HG02884 (cell line): ENCODE measurements around the gene ARHGEF28.

Source experiments
- ATAC-seq: cut with Tn5 transposase; IDR thresholded peaks from one replicate; pipeline ENCODE4 v1.9.1; 2021; ENCODE audit warnings: mild to moderate bottlenecking, moderate library complexity; ENCODE audit not compliant: unreplicated experiment

ARHGEF28 gene

DNA sequence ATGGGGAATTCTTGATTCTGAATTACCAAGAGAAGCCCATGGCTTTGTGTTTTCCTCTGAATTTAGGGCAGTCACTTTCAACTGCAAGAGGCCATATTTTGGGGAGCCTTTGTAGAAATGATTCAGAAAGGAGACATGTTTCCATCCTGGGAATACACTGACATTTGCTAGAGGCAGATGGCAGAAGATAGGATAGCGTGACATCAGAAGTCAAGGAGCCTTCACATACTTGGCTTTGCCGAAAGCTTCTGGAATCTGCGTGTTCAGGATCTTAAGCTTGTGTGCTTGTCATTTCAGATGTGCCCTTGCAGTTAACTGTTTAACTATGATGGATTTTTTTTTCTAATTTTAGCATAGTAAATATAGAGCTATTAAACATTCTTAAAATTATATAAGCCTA lies 296.2 kb downstream of the ARHGEF28 start:
- no peak for ATAC-seq

GRCh38 chr5:73922875-73923557 lies 297.0 kb downstream of the ARHGEF28 start:
- ATAC-seq: no peak

- ATAC-seq: no peak
Observed at GRCh38 chr5:73928476-73929070, 302.6 kb downstream of the ARHGEF28 start.

- ATAC-seq: no peak
Observed at GRCh38 chr5:73935719-73936118, 309.7 kb downstream of the ARHGEF28 start.

DNA sequence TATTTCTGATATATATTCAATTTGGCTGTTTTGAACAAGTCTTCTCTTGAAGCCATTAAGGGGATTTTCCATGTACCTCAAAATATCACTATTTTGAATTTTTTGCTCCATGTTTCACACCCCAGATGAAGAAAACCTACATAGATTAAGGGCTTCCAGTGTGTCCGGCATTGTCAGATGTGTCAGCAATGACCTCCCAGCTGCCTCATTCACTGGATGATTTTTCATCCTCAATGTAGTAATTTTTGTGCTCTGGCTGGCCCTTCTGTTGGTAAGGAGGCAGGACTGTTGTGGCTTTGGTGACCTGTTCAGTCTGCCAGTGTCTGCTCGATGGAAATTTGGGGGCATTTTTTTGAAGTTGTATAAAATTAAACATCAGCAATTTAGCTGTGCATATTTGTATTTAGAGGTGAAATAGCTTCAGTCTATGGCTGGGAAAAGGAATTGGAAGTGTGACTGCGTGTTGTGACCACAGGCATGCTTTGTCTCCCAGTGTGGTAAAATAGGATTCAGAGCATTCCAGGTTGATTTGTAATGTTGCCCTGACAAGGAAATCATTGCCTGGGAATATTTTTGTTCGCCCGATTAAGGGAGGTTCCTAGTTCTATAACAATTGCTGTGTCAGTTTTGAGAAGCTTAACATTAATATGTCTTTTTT lies 312.4 kb downstream of the ARHGEF28 start:
- ATAC-seq: no peak

- no peak for ATAC-seq
Observed at GRCh38 chr5:73938938-73939320, 312.9 kb downstream of the ARHGEF28 start.

DNA sequence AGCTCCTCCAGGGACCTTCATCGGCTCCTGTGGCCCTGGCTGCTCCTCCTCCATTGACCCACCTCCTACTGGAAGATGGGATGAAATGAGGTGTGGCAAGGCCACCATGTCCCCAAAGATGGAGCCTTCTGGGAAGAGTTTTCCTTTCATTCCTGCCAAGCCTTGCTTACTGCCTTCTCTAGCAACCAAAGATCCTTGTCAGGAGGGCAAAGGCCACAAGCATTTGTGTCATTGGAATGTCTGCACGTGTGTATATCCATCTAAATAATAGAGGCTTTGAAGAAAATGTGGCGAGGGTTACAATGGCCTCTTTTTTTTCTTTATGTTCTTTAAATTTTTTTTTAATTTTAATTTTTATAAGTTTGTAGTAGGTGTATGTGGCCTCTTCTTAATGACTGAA lies 313.6 kb downstream of the ARHGEF28 start:
- no peak for ATAC-seq

GRCh38 chr5:73940026-73940425 lies 314.0 kb downstream of the ARHGEF28 start:
- ATAC-seq: no peak

DNA sequence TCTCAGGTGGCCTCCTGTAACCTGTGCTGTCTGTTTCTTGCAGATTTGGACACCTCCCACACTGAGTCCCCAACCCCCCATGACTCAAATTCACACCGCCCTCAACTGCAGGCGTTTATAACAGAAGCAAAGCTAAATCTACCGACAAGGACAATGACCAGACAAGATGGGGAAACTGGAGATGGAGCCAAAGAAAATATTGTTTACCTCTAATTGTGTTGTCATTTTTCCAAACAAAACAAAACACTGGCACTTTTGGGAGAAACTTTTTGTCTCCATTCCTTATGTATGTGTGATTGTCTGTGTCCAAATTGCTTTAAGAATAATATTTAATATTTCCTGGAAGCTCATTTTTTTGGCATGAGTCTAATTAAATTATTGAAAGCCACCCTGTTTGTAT lies 314.8 kb downstream of the ARHGEF28 start:
- no peak for ATAC-seq

DNA sequence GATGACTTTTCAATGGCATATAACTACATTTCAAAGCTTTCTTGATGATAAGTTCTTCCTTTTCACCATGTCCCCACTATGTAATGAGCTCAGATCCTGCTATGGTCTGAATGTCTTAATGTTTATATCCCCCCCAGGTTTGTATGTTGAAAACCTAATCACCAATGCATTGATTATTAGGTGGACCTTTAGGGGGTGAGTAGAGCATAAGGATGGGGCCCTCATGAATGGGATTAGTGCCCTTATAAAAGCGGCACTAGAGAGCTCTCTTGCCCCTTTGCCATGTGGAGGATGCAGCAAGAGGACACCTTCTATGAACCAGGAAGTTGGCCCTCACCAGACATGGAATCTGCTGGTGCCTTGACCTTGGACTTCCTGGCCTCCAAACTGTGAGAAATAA lies 316.8 kb downstream of the ARHGEF28 start:
- ATAC-seq: no peak

DNA sequence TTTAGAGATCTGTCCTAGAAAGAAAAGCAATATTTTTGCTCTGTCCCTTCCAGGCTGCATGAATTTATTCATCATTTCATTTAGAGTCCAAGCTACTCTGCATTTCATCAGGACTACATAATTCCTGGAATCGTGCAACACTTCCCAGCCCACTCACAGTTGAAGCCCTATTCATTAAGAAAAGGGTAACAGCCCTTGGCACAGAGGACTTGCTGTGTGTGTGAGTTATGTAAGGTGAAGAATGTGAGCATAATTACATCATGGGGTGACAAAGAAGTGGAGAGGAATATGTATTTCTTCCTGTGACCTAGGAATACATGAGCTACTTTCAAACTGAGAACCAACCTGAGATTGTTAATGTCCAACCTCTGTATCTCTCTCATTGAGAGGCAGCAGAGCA lies 317.4 kb downstream of the ARHGEF28 start:
- no peak for ATAC-seq

- no peak for ATAC-seq
Observed at GRCh38 chr5:73944581-73944980, 318.6 kb downstream of the ARHGEF28 start.

DNA sequence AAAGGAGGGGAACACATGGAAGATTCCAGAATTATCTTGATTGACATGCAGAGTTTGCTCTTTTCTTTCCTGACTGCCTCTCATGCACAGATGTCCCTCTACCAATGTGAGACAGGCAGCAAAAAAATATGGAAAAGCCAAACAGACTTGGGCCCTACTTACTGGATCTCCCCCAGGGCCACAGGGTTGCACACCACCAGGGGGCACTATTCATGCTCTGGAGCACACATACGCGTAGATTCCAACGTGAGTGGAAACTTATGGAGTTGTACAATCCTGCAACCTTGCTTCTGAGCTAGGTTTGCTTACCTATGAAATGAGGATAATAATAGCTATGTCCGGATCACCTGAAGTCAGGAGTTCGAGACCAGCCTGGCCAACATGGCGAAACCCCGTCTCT lies 319.5 kb downstream of the ARHGEF28 start:
- ATAC-seq: no peak

- no peak for ATAC-seq
Observed at GRCh38 chr5:73946278-73946677, 320.3 kb downstream of the ARHGEF28 start.

DNA sequence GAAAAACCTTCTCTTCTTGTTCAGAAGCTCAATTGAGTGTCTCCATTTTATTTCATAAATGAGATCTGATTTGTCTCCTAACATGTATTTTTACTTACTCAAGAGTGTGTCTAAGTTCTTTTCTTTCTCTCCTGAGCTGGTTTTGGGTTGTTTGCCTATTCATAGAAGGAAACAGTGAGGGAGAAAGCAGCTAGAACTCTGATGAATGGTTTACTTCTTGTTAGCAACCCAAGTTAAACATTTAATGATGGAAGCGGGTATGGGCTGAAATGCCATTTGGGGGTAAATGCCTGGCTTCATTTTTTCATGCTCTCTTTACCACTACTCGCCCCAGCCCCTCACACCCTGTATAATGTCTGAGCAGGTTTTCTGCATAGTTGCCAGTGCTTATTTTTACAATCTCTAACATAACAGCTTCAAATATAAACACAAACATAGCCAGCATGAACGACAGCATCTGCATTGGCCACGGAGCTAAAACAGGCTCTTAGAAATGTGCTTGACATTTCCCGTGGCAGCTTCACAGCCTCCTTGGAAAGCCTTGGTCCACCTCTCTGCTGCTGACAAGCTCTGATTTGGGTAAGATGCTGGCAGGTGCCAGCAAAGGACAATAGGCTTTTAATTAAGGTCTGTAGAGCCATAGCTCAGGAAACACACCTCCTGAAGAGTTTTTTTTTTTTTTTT lies 321.1 kb downstream of the ARHGEF28 start:
- no peak for ATAC-seq

DNA sequence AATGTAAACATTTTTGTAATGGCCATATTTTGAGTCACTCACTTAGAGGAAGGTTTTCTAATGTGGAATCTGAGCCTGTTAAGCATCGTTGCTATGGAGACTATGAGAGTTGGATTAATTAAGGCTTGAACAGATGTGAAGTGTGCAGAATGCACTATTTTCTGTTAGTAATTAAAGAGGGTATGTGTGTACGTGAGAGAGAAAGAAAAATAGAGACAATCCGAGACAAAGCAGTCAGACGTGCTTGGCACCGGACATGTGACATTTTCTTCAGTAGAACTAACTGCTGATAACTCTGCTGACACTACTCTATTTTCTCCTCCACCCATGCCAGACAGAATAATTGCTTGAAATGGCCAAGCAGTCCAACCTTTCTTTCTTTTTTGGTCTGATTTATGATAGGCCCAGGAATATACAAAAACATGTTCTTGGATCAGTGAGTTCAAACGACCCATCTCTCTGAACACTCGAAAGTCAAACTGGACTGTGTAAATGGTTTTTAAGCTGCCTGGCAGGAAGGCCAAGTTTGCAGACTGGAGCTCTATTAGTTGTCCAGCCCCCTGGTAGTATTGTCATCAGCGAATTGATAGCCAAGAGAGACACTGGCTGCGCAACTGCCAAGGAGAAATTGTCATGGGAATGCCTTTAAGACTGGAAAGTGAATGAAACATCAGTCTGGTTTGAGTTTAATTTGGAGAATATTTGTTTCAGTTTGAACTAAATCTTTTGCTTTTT lies 322.1 kb downstream of the ARHGEF28 start:
- ATAC-seq: no peak

DNA sequence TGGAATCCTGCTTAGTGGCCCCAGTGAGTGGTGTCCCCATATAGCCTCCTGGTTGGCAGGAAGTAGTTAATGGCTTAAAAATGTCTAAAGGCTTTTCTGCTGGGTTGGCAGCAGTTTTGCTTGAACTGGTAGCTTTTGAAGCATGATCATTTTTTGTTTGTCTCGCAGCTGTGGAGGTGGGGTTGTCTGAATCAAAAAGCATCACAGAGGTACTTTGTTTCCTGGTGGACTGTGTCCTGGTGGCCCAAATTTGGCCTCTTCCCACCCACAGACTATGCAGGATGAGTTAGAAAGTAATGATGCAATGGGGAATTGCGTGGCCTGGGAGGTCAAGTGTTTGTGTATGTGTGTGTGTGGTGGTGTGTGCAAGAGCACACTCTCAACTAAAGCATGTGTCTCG lies 322.7 kb downstream of the ARHGEF28 start:
- no peak for ATAC-seq

GRCh38 chr5:73950441-73950873 lies 324.5 kb downstream of the ARHGEF28 start:
- no peak for ATAC-seq

DNA sequence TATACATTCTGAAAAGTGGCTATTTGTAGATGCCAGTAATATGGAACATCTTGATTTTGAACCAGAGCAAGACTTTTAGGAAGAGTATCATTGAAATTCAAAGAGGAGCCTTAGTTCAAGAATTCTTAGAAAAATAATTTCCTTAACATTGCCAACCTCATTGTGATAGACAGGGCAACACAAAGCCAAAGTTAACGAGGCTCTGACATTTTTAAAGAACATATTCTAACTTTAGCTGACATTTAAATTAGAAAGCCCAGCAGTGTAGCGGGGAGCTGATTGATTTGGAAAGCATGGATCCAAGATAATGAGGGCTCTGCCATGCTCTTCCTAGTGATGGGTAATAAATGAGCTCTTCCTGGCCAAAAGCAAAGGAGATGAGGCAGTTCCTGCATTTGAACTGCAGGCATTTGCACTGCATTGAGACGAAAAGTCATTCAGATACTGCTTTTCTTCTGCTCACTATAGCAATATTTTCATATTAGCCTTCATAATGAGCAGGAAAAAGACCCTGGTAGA lies 325.0 kb downstream of the ARHGEF28 start:
- no peak for ATAC-seq

- no peak for ATAC-seq
Observed at GRCh38 chr5:73952872-73953271, 326.9 kb downstream of the ARHGEF28 start.

DNA sequence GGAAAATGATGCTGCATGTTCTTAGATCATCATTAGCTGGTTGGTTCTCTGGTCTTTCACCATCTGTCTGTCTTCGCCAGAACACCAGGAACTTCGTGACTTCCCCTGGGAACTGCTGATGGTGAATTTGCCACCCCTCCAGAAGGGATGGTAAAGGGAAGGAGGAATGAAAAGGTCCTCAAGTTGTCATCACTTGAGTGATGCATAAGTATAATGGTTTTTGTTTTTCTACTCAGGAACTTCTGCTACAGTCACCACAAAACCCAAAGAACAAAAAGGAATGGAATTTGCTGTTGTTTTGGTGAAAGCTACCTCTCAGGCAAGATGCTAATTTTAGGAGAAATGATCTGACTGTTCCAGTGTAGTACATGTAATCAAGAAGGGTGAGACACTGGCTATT lies 328.4 kb downstream of the ARHGEF28 start:
- ATAC-seq: no peak
